Cardiac fibroblast (primary cell): ENCODE data around the gene BCL11B.

Source experiments
- DNase-seq, 2 donors: peaks; one replicate each; pipeline versions ENCODE4 v3.0.0 to v3.0.0-alpha.2; 2010; ENCODE audit warnings: low read depth in 2 of 2
- H3K4me3 ChIP-seq, 2 donors: replicated peaks in 1 of 2; 1 replicate in 1 of 2; 2 replicates in 1 of 2; pipeline ENCODE4 v1.5.1; 2011; ENCODE audit warnings: low read depth in 2 of 2, low read length in 2 of 2, mild to moderate bottlenecking in 2 of 2, moderate library complexity in 1 of 2
- CTCF ChIP-seq: IDR thresholded peaks from one replicate; pipeline ENCODE4 v1.5.1; 2011; ENCODE audit warnings: low read depth, mild to moderate bottlenecking, low read length, inconsistent platforms

The BCL11B gene

GRCh38 chr14:99258876-99259726 is 12.9 kb downstream of the BCL11B start:
- TF ChIP-seq CTCF: no peak
- H3K4me3 ChIP-seq: no peak overlapping the region
- DNase-seq: no peak

GRCh38 chr14:99258341-99258861 is 13.6 kb downstream of the BCL11B start:
- TF ChIP-seq CTCF: no peak
- no peak overlapping the region for H3K4me3 ChIP-seq
- no peak for DNase-seq

- no peak for DNase-seq
- H3K4me3 ChIP-seq: no peak overlapping the region
- TF ChIP-seq CTCF: no peak
These were observed 14.2 kb downstream of the BCL11B start for GRCh38 chr14:99257673-99258221.

- TF ChIP-seq CTCF: no peak
- DNase-seq: no peak
- no peak overlapping the region for H3K4me3 ChIP-seq
These were observed 14.8 kb downstream of the BCL11B start for GRCh38 chr14:99257122-99257672.

GRCh38 chr14:99256483-99256874 is 15.5 kb downstream of the BCL11B start:
- no peak overlapping the region for H3K4me3 ChIP-seq
- TF ChIP-seq CTCF: no peak
- no peak for DNase-seq

- no peak for TF ChIP-seq CTCF
- H3K4me3 ChIP-seq: no peak overlapping the region
- DNase-seq: no peak
These were observed 16.1 kb downstream of the BCL11B start for GRCh38 chr14:99255621-99256482.
